Measurements from ENCODE around the gene CACNB2. TPM values are rescaled to one million over a fixed set of nuclear protein-coding genes. Genes with fewer than 3 reads are reported as not detected.

The CACNB2 gene
- total RNA-seq, 1 donor from 2014 or later: 7.6 TPM

DNA sequence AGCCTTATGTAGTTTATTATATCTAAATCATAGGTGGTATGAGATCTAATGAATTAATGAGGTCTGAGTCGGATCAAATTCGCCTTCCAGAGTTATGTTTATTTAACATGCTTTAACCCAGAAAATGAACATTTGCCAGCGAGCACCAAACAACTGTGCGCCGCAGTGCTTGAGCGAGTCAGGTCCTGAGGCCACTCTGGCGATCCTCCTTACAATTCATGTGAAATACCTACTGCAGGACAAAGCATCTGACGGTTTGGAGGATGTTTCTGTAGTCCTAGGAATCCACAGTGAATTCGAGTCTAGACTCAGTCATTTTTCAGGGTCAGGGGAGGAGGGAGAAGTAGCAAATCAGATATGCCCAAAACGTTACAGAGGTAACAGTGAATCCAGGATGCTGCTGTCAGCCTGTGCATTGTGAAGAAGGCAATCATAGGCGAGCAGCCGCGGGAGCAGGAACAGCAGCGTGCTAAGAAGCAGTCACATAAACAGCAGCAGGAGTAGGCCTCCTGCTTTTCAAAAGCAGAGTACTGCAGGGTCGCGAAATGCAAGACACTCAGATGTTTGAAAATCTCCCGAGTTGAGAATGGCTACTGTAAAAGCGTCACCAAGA is 120.2 kb downstream of the CACNB2 start:
- no peaks in the 10 kb centered on the region for H3K27me3 Mint-ChIP-seq
- no peak overlapping the region for H3K27ac Mint-ChIP-seq
- no peaks in the 10 kb centered on the region for H3K9me3 Mint-ChIP-seq
- TF ChIP-seq, protein P1, sequence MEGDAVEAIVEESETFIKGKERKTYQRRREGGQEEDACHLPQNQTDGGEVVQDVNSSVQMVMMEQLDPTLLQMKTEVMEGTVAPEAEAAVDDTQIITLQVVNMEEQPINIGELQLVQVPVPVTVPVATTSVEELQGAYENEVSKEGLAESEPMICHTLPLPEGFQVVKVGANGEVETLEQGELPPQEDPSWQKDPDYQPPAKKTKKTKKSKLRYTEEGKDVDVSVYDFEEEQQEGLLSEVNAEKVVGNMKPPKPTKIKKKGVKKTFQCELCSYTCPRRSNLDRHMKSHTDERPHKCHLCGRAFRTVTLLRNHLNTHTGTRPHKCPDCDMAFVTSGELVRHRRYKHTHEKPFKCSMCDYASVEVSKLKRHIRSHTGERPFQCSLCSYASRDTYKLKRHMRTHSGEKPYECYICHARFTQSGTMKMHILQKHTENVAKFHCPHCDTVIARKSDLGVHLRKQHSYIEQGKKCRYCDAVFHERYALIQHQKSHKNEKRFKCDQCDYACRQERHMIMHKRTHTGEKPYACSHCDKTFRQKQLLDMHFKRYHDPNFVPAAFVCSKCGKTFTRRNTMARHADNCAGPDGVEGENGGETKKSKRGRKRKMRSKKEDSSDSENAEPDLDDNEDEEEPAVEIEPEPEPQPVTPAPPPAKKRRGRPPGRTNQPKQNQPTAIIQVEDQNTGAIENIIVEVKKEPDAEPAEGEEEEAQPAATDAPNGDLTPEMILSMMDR (conservative IDR thresholded peaks at IDR 0.05): no peak
- no peaks in the 10 kb centered on the region for H3K36me3 Mint-ChIP-seq
- no peak for DNase-seq (ENCODE audit: extremely low spot score, unreplicated experiment)
- H3K4me3 Mint-ChIP-seq: no peak overlapping the region
- H3K4me1 Mint-ChIP-seq (ENCODE audit: unreplicated experiment): peaks cover 4% of the 10 kb centered on the region

GRCh38 chr10:18261063-18261610 is 120.9 kb downstream of the CACNB2 start:
- no peak for DNase-seq (ENCODE audit: extremely low spot score, unreplicated experiment)
- H3K27ac Mint-ChIP-seq: no peak overlapping the region

GRCh38 chr10:18261768-18262231 is 121.6 kb downstream of the CACNB2 start:
- Mint-ChIP-seq H3K4me3 (no peak overlapping the region), H3K4me1 (ENCODE audit: unreplicated experiment) (peaks cover 4% of the 10 kb centered on the region), H3K27ac (no peak overlapping the region), H3K27me3 (no peaks in the 10 kb centered on the region), H3K36me3 (no peaks in the 10 kb centered on the region), H3K9me3 (no peaks in the 10 kb centered on the region)
- TF ChIP-seq, protein P1 (conservative IDR thresholded peaks at IDR 0.05): no peak
- DNase-seq (ENCODE audit: extremely low spot score, unreplicated experiment): no peak

More at GRCh38 chr10:18261063-18261610, 120.9 kb downstream of the CACNB2 start:
- Mint-ChIP-seq H3K4me3 (no peak overlapping the region), H3K36me3 (no peaks in the 10 kb centered on the region), H3K27me3 (no peaks in the 10 kb centered on the region), H3K4me1 (ENCODE audit: unreplicated experiment) (peaks cover 4% of the 10 kb centered on the region), H3K9me3 (no peaks in the 10 kb centered on the region)
- TF ChIP-seq, protein P1 (conservative IDR thresholded peaks at IDR 0.05): no peak

- no peaks in the 10 kb centered on the region for H3K9me3 Mint-ChIP-seq
- TF ChIP-seq, protein P1 (conservative IDR thresholded peaks at IDR 0.05): no peak
- no peak for DNase-seq (ENCODE audit: extremely low spot score, unreplicated experiment)
- H3K36me3 Mint-ChIP-seq: no peaks in the 10 kb centered on the region
- no peak overlapping the region for H3K4me3 Mint-ChIP-seq
- H3K27ac Mint-ChIP-seq: no peak overlapping the region
- peaks cover 4% of the 10 kb centered on the region for H3K4me1 Mint-ChIP-seq (ENCODE audit: unreplicated experiment)
- no peaks in the 10 kb centered on the region for H3K27me3 Mint-ChIP-seq
Observed at GRCh38 chr10:18264466-18265050, 124.3 kb downstream of the CACNB2 start.

GRCh38 chr10:18268005-18268404 is 127.8 kb downstream of the CACNB2 start:
- Mint-ChIP-seq H3K4me1 (ENCODE audit: unreplicated experiment) (no peaks in the 10 kb centered on the region), H3K27ac (no peak overlapping the region), H3K27me3 (no peaks in the 10 kb centered on the region), H3K36me3 (no peaks in the 10 kb centered on the region), H3K9me3 (no peaks in the 10 kb centered on the region), H3K4me3 (no peak overlapping the region)
- TF ChIP-seq, protein P1 (conservative IDR thresholded peaks at IDR 0.05): no peak
- no peak for DNase-seq (ENCODE audit: extremely low spot score, unreplicated experiment)
